Medulla oblongata (tissue), 1 donor: ENCODE measurements around the gene MACF1.
"Not testable (repeated sequence)": the region's sequence is repeated elsewhere in the genome, so short reads cannot be mapped to it uniquely, and the experiment has no call there.

Experiments
- DNase-seq: peaks from one replicate; pipeline ENCODE4 v3.0.0-alpha.2; 2015; ENCODE audit errors: extremely low spot score

The MACF1 gene

GRCh38 chr1:39466413-39467107, 262.1 kb downstream of the MACF1 start:
- no peak for DNase-seq

- DNase-seq = not testable (repeated sequence)
These were observed 262.7 kb downstream of the MACF1 start for GRCh38 chr1:39467108-39467720.

- DNase-seq = no peak
These were observed 264.7 kb downstream of the MACF1 start for GRCh38 chr1:39469150-39469549.

GRCh38 chr1:39470040-39470439, 265.5 kb downstream of the MACF1 start:
- DNase-seq = no peak

- DNase-seq = no peak
These were observed 268.3 kb downstream of the MACF1 start for GRCh38 chr1:39472826-39473225.

- DNase-seq = no peak
These were observed 268.8 kb downstream of the MACF1 start for GRCh38 chr1:39473324-39473723.

- DNase-seq = no peak
These were observed 270.3 kb downstream of the MACF1 start for GRCh38 chr1:39474810-39475209.

- not testable (repeated sequence) for DNase-seq
These were observed 271.1 kb downstream of the MACF1 start for GRCh38 chr1:39475551-39475950.

GRCh38 chr1:39478126-39478915, 273.8 kb downstream of the MACF1 start:
- DNase-seq = no peak

- no peak for DNase-seq
These were observed 276.8 kb downstream of the MACF1 start for GRCh38 chr1:39481289-39481688.

- DNase-seq = no peak
These were observed 278.8 kb downstream of the MACF1 start for GRCh38 chr1:39483276-39483675.

- DNase-seq = no peak
These were observed 280.1 kb downstream of the MACF1 start for GRCh38 chr1:39484564-39484963.

GRCh38 chr1:39485046-39485803, 280.7 kb downstream of the MACF1 start:
- DNase-seq = peak; percentile 65

- no peak for DNase-seq
These were observed 283.6 kb downstream of the MACF1 start for GRCh38 chr1:39488012-39488545.

GRCh38 chr1:39488793-39489566, 284.5 kb downstream of the MACF1 start:
- no peak for DNase-seq

GRCh38 chr1:39489567-39490239, 285.2 kb downstream of the MACF1 start:
- DNase-seq = no peak

- DNase-seq = no peak
These were observed 286.2 kb downstream of the MACF1 start for GRCh38 chr1:39490596-39491145.

GRCh38 chr1:39491146-39491921, 286.8 kb downstream of the MACF1 start, which contains the start of gene BMP8A:
BMP8A (plus strand) TSS chr1:39491636; CDS start chr1:39491992, 356 bp downstream.
- peak; percentile 27 for DNase-seq
